ENCODE data around the gene RGP1.

RGP1 gene

GRCh38 chr9:35716230-35716629, 32.9 kb upstream of the RGP1 start:
- TF ChIP-seq TOX (CRISPR knock-in tag; IDR thresholded peaks at IDR 0.05; ENCODE audit: borderline replicate concordance) = no peak
- no peak for TF ChIP-seq SNAI2 (CRISPR knock-in tag; IDR thresholded peaks at IDR 0.05)
- TF ChIP-seq PPARA (CRISPR knock-in tag; IDR thresholded peaks at IDR 0.05; ENCODE audit: borderline replicate concordance) = no peak
- no peak for TF ChIP-seq GLIS3 (CRISPR knock-in tag; IDR thresholded peaks at IDR 0.05)
- no peak for TF ChIP-seq RARB (CRISPR knock-in tag; IDR thresholded peaks at IDR 0.05)
- no peak for TF ChIP-seq ESRRG (CRISPR knock-in tag; IDR thresholded peaks at IDR 0.05)
- TF ChIP-seq OSR1 (CRISPR knock-in tag; IDR thresholded peaks at IDR 0.05) = no peak
- TF ChIP-seq CSDC2 (CRISPR knock-in tag; IDR thresholded peaks at IDR 0.05) = no peak
- TF ChIP-seq PATZ1 (CRISPR knock-in tag; IDR thresholded peaks at IDR 0.05; ENCODE audit: borderline replicate concordance) = no peak
- TF ChIP-seq ZC3H10 (CRISPR knock-in tag; IDR thresholded peaks at IDR 0.05) = no peak
- TF ChIP-seq ZFP30 (CRISPR knock-in tag; IDR thresholded peaks at IDR 0.05) = no peak
- TF ChIP-seq ZFP3 (CRISPR knock-in tag; IDR thresholded peaks at IDR 0.05) = no peak
- TF ChIP-seq ZNF8 (CRISPR knock-in tag; IDR thresholded peaks at IDR 0.05) = no peak
- TF ChIP-seq CSRNP3 (CRISPR knock-in tag; IDR thresholded peaks at IDR 0.05) = no peak
- no peak for TF ChIP-seq ISL1 (CRISPR knock-in tag; IDR thresholded peaks at IDR 0.05)
- peak; percentile 29; the same call in 1 of the 3 replicates for ATAC-seq

- ATAC-seq = no peak
- TF ChIP-seq CREB5 (CRISPR knock-in tag; IDR thresholded peaks at IDR 0.05; ENCODE audit: low read depth) (no peak), TOX (CRISPR knock-in tag; IDR thresholded peaks at IDR 0.05; ENCODE audit: borderline replicate concordance) (no peak), ESRRG (CRISPR knock-in tag; IDR thresholded peaks at IDR 0.05) (no peak), SNAI2 (CRISPR knock-in tag; IDR thresholded peaks at IDR 0.05) (no peak), ARNTL (CRISPR knock-in tag; IDR thresholded peaks at IDR 0.05; ENCODE audit: borderline replicate concordance, low read depth) (no peak), PATZ1 (CRISPR knock-in tag; IDR thresholded peaks at IDR 0.05; ENCODE audit: borderline replicate concordance) (no peak), ZFP3 (CRISPR knock-in tag; IDR thresholded peaks at IDR 0.05) (no peak), ZNF8 (CRISPR knock-in tag; IDR thresholded peaks at IDR 0.05) (no peak), CSRNP3 (CRISPR knock-in tag; IDR thresholded peaks at IDR 0.05) (no peak), RARB (CRISPR knock-in tag; IDR thresholded peaks at IDR 0.05) (no peak), TCF4 (CRISPR knock-in tag; IDR thresholded peaks at IDR 0.05; ENCODE audit: borderline replicate concordance) (no peak), GLIS3 (CRISPR knock-in tag; IDR thresholded peaks at IDR 0.05) (no peak), TSHZ2 (CRISPR knock-in tag; IDR thresholded peaks at IDR 0.05) (no peak), POU6F1 (CRISPR knock-in tag; IDR thresholded peaks at IDR 0.05; ENCODE audit: borderline replicate concordance, low read depth) (no peak)
Observed at GRCh38 chr9:35717132-35717870, 31.8 kb upstream of the RGP1 start.
